IMR-90 (cell line): Measurements from ENCODE around the gene SMIM41. TPM values are rescaled to one million over a fixed set of nuclear protein-coding genes. Genes with fewer than 3 reads are reported as not detected.

Experiments
- ATAC-seq: fragments of 200-7000 bp; cut with Tn5 transposase; 2 replicates; pipeline ENCODE4 v1.9.1; 2020; ENCODE audit warnings: low read depth, mild to moderate bottlenecking, moderate library complexity
- BruUV-seq: library from RNA; stranded (reverse); fragments of 400-500 nt; replicated peaks from 2 replicates; lab custom pipeline; 2021; lab: Mats Ljungman, UMichigan
- CTCF ChIA-PET: fragments of 300-600 bp; formaldehyde crosslinking; extraction: SDS; loops from one replicate; lab custom pipeline; 2021; ENCODE audit warnings: antibody characterized with exemption; lab: Yijun Ruan, JAX
- POLR2A ChIA-PET: fragments of 300-600 bp; sonication (Branson Sonifier 250); formaldehyde crosslinking; loops from one replicate; lab custom pipeline; 2022; ENCODE audit warnings: antibody characterized with exemption; ENCODE audit not compliant: unreplicated experiment; lab: Charles Lee
- DNase-seq: peaks from one replicate; pipeline ENCODE4 v3.0.0; 2013
- H2AFZ ChIP-seq: replicated peaks from 2 replicates; pipeline ENCODE3; 2013; ENCODE audit warnings: low read length, mild to moderate bottlenecking; ENCODE audit not compliant: poor library complexity
- H2AK5ac ChIP-seq: 2 replicates; pipeline ENCODE4 v1.6.1; 2013; ENCODE audit warnings: low read depth, low read length, inconsistent platforms
- H2AK9ac ChIP-seq: replicated peaks from 2 replicates; pipeline ENCODE3; 2013; ENCODE audit warnings: mild to moderate bottlenecking, low read depth, low read length, moderate library complexity; ENCODE audit not compliant: poor library complexity
- H2BK120ac ChIP-seq: 2 replicates; pipeline ENCODE4 v1.6.1; 2013; ENCODE audit warnings: low read depth, low read length, inconsistent platforms
- H2BK15ac ChIP-seq: 3 replicates; pipeline ENCODE4 v1.6.1; 2013; ENCODE audit warnings: low read depth, low read length, inconsistent platforms
- H2BK20ac ChIP-seq: 2 replicates; pipeline ENCODE4 v1.6.1; 2013; ENCODE audit warnings: low read depth, mild to moderate bottlenecking, inconsistent platforms, low read length, moderate library complexity
- H2BK5ac ChIP-seq: 2 replicates; pipeline ENCODE4 v1.6.1; 2013; ENCODE audit warnings: mild to moderate bottlenecking, low read depth, low read length, inconsistent platforms; ENCODE audit not compliant: poor library complexity, severe bottlenecking
- H3K14ac ChIP-seq: replicated peaks from 2 replicates; pipeline ENCODE4 v1.6.1; 2013; ENCODE audit warnings: low read depth, low read length, inconsistent platforms
- H3K18ac ChIP-seq: 2 replicates; pipeline ENCODE4 v1.6.1; 2013; ENCODE audit warnings: low read depth, low read length, control low read depth
- H3K23ac ChIP-seq: 2 replicates; pipeline ENCODE4 v1.6.1; 2013; ENCODE audit warnings: low read depth, low read length, inconsistent platforms
- H3K27ac ChIP-seq: 2 replicates; pipeline ENCODE4 v1.5.1; 2013; ENCODE audit warnings: mild to moderate bottlenecking, control low read depth, low read length; ENCODE audit not compliant: insufficient read depth
- H3K27me3 ChIP-seq: 2 replicates; pipeline ENCODE4 v1.6.1; 2013; ENCODE audit warnings: low read length; ENCODE audit not compliant: control insufficient read depth, insufficient read depth
- H3K36me3 ChIP-seq: 2 replicates; pipeline ENCODE4 v1.6.1; 2013; ENCODE audit warnings: low read length, mixed read lengths; ENCODE audit not compliant: control insufficient read depth, insufficient read depth
- H3K4ac ChIP-seq: 2 replicates; pipeline ENCODE4 v1.6.1; 2013; ENCODE audit warnings: low read depth, low read length, inconsistent platforms
- H3K4me1 ChIP-seq: 2 replicates; pipeline ENCODE4 v1.6.1; 2013; ENCODE audit warnings: low read length, mixed read lengths; ENCODE audit not compliant: control insufficient read depth, insufficient read depth
- H3K4me2 ChIP-seq: 2 replicates; pipeline ENCODE4 v1.6.1; 2013; ENCODE audit warnings: low read depth, mild to moderate bottlenecking, control low read depth, low read length, moderate library complexity
- H3K4me3 ChIP-seq: 2 replicates; pipeline ENCODE4 v1.5.1; 2013; ENCODE audit warnings: low read depth, mild to moderate bottlenecking, control low read depth, low read length, moderate library complexity; ENCODE audit not compliant: insufficient read depth
- H3K56ac ChIP-seq: 2 replicates; pipeline ENCODE4 v1.6.1; 2013; ENCODE audit warnings: low read length, inconsistent platforms; ENCODE audit not compliant: insufficient read depth; ENCODE audit errors: extremely low read depth
- H3K79me1 ChIP-seq, 2 experiments: 2 replicates each; pipeline ENCODE4 v1.6.1; 2013; ENCODE audit warnings: low read length in 2 of 2, inconsistent platforms in 1 of 2, low read depth in 1 of 2
- H3K9ac ChIP-seq: 2 replicates; pipeline ENCODE4 v1.6.1; 2013; ENCODE audit warnings: low read depth, low read length, control low read depth
- H3K9me1 ChIP-seq: 2 replicates; pipeline ENCODE4 v1.6.1; 2013; ENCODE audit warnings: low read length, inconsistent platforms; ENCODE audit not compliant: insufficient read depth
- H3K9me3 ChIP-seq: 2 replicates; pipeline ENCODE4 v1.6.1; 2013; ENCODE audit warnings: low read length; ENCODE audit not compliant: control insufficient read depth, insufficient read depth
- H4K20me1 ChIP-seq: 2 replicates; pipeline ENCODE4 v1.6.1; 2013; ENCODE audit warnings: low read length, inconsistent platforms; ENCODE audit not compliant: insufficient read depth
- H4K5ac ChIP-seq: 2 replicates; pipeline ENCODE4 v1.6.1; 2013; ENCODE audit warnings: mild to moderate bottlenecking, low read depth, low read length, control low read depth
- H4K8ac ChIP-seq, 2 experiments: 2 replicates each; pipeline ENCODE4 v1.6.1; 2013; ENCODE audit warnings: low read depth in 2 of 2, low read length in 2 of 2, control low read depth in 1 of 2, inconsistent platforms in 1 of 2
- H4K91ac ChIP-seq: 2 replicates; pipeline ENCODE4 v1.6.1; 2013; ENCODE audit warnings: low read depth, low read length, inconsistent platforms; ENCODE audit not compliant: insufficient read depth
- CHD1 ChIP-seq: IDR thresholded peaks from 2 replicates; pipeline ENCODE4 v1.6.1; 2012; ENCODE audit warnings: low read depth, low read length, improper control_type of control experiment
- MAFK ChIP-seq: IDR thresholded peaks from 2 replicates; pipeline ENCODE4 v1.6.1; 2012; ENCODE audit warnings: low read depth, low read length, improper control_type of control experiment
- MAZ ChIP-seq: IDR thresholded peaks from 2 replicates; pipeline ENCODE4 v1.6.1; 2012; ENCODE audit warnings: low read depth, mild to moderate bottlenecking, low read length, improper control_type of control experiment, moderate library complexity, borderline replicate concordance
- USF2 ChIP-seq: fragments of 150-350 bp; IDR thresholded peaks from 2 replicates; pipeline ENCODE4 v1.6.1; 2017; ENCODE audit warnings: mild to moderate bottlenecking, antibody characterized with exemption, low read length, low read depth
- WGBS, 2 experiments: methylation state at CpG; one replicate each; pipeline versions ENCODE4 v1.1.5 to v1.1.7; 2013; ENCODE audit warnings: missing lambda C conversion rate in 2 of 2; ENCODE audit not compliant: insufficient read length in 1 of 2; ENCODE audit errors: extremely low coverage in 2 of 2; 5-methylcytosine and 5-hydroxymethylcytosine counted together
- dilution Hi-C: fragments of 300-500 bp; cut with HindIII; formaldehyde crosslinking; loops from one replicate; pipeline ENCODE4 v1.14.3; 2018; ENCODE audit warnings: low sequenced_read_pairs; ENCODE audit not compliant: unreplicated experiment
- in situ Hi-C: fragments of 300-500 bp; cut with MboI; formaldehyde crosslinking; loops from 3 replicates; pipeline ENCODE4 v1.14.3; 2019; ENCODE audit warnings: low sequenced_read_pairs, inconsistent platforms, mixed read lengths
- intact Hi-C: fragments of 100-400 bp; cut with micrococcal nuclease; formaldehyde crosslinking; loops from 2 replicates; pipeline ENCODE4 v1.10.0; 2022
- polyA plus RNA-seq, 3 experiments: library from polyadenylated mRNA; depleted of rRNA; stranded (reverse); fragments of >200 nt; gene quantifications; 2 replicates each; pipeline ENCODE4 v1.2.3, GENCODE V29; 2012; ENCODE audit warnings: low replicate concordance in 1 of 3
- total RNA-seq: library from RNA; depleted of rRNA; stranded (reverse); fragments of >200 nt; gene quantifications from 2 replicates; pipeline ENCODE4 v1.2.3, GENCODE V29; 2012

SMIM41 gene
- total and polyA plus RNA-seq, 2 of the 4 experiments (the other 2 are of a cell fraction), result not detected

DNA sequence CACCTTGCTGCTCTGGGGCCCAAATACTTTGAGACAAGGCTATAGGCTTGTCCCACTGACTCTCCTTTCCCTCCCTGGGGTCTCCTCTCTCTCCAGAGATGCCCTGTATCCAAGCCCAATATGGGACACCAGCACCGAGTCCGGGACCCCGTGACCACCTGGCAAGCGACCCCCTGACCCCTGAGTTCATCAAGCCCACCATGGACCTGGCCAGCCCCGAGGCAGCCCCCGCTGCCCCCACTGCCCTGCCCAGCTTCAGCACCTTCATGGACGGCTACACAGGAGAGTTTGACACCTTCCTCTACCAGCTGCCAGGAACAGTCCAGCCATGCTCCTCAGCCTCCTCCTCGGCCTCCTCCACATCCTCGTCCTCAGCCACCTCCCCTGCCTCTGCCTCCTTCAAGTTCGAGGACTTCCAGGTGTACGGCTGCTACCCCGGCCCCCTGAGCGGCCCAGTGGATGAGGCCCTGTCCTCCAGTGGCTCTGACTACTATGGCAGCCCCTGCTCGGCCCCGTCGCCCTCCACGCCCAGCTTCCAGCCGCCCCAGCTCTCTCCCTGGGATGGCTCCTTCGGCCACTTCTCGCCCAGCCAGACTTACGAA is 25.2 kb upstream of the SMIM41 start:
- Histone ChIP-seq H3K27me3 (no peaks in the 10 kb centered on the region), H3K4ac (no peak overlapping the region), H3K79me1 (peaks cover 0 to 57% of the 10 kb centered on the region in 2 experiments; a peak in 2 of 4 replicates), H4K8ac (no peak overlapping the region), H3K36me3 (peaks cover 43% of the 10 kb centered on the region), H3K9me1 (peaks cover 14% of the 10 kb centered on the region; the same call in 1 of the 2 replicates), H3K23ac (no peak overlapping the region), H2BK20ac (no peak overlapping the region), H4K91ac (no peak overlapping the region), H3K9ac (no peak overlapping the region), H3K4me3 (no peak overlapping the region; the same call in 1 of the 2 replicates), H3K9me3 (no peaks in the 10 kb centered on the region), H2BK120ac (no peak overlapping the region), H2AFZ (no peak overlapping the region), H2BK5ac (no peak overlapping the region), H4K5ac (no peak overlapping the region), H4K20me1 (peaks cover 46% of the 10 kb centered on the region), H3K14ac (no peak overlapping the region), H3K18ac (no peak overlapping the region), H2BK15ac (no peak overlapping the region), H3K4me1 (peaks cover 18% of the 10 kb centered on the region), H3K4me2 (no peak overlapping the region), H3K27ac (no peak overlapping the region), H2AK5ac (no peak overlapping the region), H3K56ac (no peak overlapping the region), H2AK9ac (no peak overlapping the region)
- POLR2A ChIA-PET, result no interaction called here
- CTCF ChIA-PET, result no interaction called here
- DNase-seq (no peak), ATAC-seq (no peak)
- dilution Hi-C loops, result no loop called here
- intact Hi-C loops, result no loop called here
- no peak for TF ChIP-seq MAFK
- peak; percentile 8; the same call in 1 of the 2 replicates for TF ChIP-seq MAZ
- peak; percentile 71 for TF ChIP-seq USF2
- 0 out of 2 replicates have a peak, but pooled peaks have one; percentile 79 for TF ChIP-seq CHD1
- 98% methylated on average over 12 of the region's 21 CpGs; no CpG with 5 or more reads in 1 of the 2 experiments for WGBS, 2 experiments
- in situ Hi-C loops, result no loop called here
- no TSS peak for BruUV-seq
